Measurements from ENCODE around the gene ATL2.

Gene ATL2

DNA sequence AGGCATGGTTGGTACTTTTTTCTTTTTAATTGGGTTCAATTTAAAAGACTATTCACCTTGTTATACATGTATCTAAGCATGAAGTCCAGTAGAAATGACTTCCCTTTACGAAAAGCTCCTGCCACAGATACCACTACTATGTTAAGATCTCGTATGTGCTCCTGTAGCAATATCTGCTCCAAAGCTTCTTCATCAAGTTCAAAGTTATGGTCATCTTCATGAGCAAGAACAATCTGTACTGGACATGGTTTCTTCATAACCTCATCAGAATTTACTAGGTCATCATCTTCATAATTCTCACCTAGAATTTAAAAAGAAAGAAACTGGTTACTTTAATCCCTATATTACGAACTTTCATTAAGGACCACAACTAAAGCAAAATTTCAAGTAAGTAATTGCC lies 33.9 kb downstream of the ATL2 start:
- TF ChIP-seq, protein P1, sequence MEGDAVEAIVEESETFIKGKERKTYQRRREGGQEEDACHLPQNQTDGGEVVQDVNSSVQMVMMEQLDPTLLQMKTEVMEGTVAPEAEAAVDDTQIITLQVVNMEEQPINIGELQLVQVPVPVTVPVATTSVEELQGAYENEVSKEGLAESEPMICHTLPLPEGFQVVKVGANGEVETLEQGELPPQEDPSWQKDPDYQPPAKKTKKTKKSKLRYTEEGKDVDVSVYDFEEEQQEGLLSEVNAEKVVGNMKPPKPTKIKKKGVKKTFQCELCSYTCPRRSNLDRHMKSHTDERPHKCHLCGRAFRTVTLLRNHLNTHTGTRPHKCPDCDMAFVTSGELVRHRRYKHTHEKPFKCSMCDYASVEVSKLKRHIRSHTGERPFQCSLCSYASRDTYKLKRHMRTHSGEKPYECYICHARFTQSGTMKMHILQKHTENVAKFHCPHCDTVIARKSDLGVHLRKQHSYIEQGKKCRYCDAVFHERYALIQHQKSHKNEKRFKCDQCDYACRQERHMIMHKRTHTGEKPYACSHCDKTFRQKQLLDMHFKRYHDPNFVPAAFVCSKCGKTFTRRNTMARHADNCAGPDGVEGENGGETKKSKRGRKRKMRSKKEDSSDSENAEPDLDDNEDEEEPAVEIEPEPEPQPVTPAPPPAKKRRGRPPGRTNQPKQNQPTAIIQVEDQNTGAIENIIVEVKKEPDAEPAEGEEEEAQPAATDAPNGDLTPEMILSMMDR (IDR thresholded peaks at IDR 0.05): no peak

DNA sequence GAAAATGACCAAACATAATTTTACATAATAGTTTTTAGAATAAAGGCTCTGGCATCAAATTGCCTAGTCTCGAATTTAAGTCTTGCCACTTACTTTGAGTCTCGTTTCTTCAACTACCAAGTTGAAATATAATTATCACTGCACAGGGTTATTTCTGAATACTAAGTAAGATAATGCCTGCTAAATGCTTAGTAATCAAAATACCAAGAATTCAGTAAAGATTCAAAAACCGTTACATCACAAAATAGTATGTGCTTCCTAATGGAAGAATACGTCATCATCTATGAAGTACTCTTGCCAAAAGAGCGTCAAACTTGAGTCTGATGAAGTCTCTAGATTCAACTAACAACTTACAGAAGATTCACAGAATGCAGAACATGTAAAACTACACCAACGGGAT lies 40.5 kb downstream of the ATL2 start:
- TF ChIP-seq, protein P1 (IDR thresholded peaks at IDR 0.05): no peak

DNA sequence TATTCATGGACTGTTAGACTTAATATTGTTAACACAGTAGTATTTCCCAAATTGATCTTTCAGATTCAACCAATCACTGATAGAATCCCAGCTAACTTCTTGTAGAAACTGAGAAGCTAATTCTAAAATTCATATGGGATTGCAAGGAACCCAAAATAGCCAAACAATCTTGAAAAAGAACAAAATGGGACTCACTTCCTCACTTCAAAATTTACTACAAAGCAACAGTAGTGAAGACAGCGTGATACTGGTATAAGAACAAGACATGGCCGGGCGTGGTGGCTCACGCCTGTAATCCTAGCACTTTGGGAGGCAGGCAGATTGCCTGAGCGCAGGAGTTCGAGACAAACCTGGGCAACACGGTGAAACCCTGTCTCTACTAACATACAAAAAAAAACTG lies 46.3 kb downstream of the ATL2 start:
- TF ChIP-seq, protein P1 (IDR thresholded peaks at IDR 0.05): no peak

DNA sequence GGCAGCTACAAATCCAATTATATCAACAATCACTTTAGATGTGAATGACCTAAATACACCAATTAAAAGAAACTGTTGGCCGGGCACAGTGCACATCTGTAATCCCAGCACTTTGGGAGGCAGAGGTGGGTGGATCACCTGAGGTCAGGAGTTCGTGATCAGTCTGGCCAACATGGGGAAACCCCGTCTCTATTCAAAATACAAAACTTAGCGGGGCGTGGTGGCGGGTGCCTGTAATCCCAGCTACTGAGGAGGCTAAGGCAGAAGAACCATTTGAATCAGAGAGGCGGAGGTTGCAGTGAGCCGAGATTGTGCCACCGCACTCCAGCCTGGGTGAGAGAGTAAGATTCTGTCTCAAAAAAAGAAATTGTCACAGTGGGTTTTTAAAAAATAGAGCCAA lies 49.5 kb downstream of the ATL2 start:
- TF ChIP-seq, protein P1 (IDR thresholded peaks at IDR 0.05): no peak

DNA sequence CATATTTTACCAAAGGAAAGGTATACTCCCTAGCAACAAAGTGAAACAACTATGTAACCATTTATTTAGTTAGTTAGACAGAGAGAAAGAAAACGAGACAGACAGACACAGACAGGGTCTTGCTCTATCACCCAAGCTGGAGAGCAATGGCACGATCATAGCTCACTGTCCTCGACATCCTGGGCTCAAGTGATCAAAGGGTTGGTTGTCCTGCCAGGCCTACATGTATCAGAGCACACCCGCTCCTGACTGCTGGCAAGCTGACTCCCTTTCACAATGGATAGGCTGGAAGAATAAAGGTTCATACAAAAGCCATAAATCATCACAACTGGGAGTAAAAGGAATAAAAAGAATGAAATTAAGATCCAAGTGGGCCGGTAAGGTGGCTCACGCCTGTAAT lies 53.5 kb downstream of the ATL2 start:
- TF ChIP-seq, protein P1 (IDR thresholded peaks at IDR 0.05): no peak

DNA sequence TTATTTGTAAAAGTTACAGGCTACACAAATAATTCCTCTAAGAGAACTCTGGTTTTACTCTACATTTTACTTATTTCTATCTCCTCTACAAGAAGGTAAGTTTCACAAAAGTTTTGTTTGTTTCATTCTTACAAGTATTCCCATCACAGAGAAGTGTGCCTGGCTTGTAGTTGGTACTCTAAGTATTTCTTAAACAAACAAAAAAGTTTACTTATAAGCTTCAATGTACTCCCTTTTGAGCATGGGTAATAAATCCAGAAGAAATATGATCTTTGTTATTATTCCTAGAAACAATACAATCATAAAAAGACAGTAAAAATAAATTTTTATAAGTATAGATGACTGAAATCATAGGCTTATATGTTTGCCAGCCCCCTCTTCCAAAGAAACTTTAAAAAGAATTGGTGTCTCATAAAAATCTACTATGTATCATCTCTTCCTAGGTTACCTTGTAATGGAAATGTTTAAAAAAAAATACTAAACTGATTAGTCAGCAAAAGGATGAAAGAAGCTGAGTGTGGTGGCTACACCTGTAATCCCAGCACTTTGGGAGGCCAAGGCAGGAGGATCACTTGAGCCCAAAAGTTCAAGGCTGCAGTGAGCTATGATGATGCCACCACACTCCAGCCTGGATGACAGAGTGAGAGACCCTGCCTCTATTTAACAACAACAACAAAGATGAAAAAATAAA lies 54.7 kb downstream of the ATL2 start:
- TF ChIP-seq, protein P1 (IDR thresholded peaks at IDR 0.05): no peak

DNA sequence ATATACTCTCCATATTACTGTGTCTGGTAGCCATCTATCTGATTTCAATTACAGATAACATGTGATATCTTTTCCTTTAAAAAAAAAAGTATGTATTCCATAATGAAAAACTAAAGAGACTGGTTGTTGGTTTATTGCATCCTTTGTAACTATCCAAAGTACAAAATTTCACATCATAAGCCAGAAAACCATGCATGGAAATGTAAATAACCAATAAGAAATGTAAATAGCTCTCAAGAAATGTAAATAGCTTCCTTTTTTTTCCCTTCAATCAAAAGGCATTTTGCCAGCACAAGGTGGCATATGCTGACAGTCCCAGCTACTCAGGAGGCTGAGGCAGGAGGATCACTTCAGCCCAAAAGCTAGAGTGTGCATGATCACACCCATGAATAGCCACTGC lies 59.3 kb downstream of the ATL2 start:
- TF ChIP-seq, protein P1 (IDR thresholded peaks at IDR 0.05): no peak

All from LNCAP (cell line).